T47D (cell line): ENCODE data around the gene AVEN.
"Not testable (repeated sequence)": the region's sequence is repeated elsewhere in the genome, so short reads cannot be mapped to it uniquely, and the experiment has no call there.

Source experiments
- DNase-seq, 2 experiments: peaks; one replicate each; pipeline versions ENCODE4 v3.0.0 to v3.0.0-alpha.2; 2011 to 2012; ENCODE audit warnings: low read depth in 1 of 2, low spot score in 1 of 2
- JUND ChIP-seq: IDR thresholded peaks from 2 replicates; pipeline ENCODE4 v1.6.1; 2012; ENCODE audit warnings: low read depth
- in situ Hi-C: cut with HindIII; loops from 2 replicates; pipeline ENCODE4 v1.10.0; 2016; ENCODE audit warnings: low sequenced_read_pairs, low pct_unique_long_range_greater_than_20kb

Gene AVEN

DNA sequence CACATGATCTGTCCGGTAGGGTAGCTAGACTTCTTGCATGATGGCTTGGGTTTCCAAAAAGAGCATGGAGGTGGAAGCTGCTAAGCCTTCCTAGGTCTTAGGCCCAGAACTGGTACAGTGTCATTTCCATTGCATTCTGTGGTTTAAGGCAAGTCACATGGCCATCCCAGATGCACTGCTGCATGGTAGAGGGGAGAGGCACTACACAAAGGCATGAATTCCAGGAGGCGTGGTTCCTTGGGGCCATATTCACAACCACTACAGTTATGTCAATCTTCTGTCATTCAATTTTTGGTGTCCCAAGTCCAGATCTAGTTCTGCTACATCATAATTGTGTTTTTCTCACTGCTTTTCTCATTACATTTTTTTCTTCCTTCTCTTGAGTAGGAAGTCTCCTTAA lies 192.9 kb downstream of the AVEN start:
- in situ Hi-C loops: no loop called here
- no peak for TF ChIP-seq JUND

DNA sequence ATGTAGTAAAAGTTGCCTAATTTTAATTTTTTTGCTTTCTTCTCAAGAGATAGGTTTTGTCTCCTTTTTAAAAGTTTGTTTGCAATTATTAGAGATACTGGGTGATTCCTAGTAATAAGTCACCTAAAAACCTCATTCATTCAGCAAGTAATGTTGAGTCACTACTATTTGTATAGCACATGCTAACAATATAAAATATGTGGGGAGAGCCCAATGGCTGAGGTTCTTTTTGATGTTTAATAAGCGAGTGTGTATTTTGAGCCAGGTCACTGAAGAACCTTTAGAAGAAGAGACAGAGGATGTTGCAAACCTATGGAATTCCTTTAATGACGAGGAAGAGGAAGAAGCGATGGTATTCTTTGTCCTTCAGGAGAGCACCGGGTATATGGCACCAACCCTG lies 194.4 kb downstream of the AVEN start:
- no peak for DNase-seq
- no peak for TF ChIP-seq JUND
- in situ Hi-C loops: no loop called here

More for the DNA sequence above, 192.9 kb downstream of the AVEN start:
- DNase-seq: peak in 1 of 2 experiments; percentile 33

DNA sequence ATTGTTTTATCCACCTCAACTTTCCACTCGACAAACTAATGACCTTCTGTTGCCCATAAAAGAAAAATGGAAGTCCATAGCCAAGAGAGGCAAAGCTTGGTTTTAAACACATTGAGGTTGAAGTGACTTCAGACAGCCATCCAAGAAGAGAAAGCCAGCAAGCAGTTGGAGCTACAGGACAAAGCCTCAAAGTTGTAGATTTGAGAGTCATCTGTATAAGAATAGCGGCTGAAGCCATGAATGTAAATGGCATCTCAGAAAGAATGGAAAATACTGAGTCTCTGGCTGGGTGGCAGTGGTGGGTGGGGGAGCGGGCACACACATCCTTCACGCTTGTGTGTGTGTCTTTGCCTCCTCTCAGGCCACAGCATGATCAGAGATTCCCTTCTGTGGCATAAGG lies 194.8 kb downstream of the AVEN start:
- in situ Hi-C loops: no loop called here
- TF ChIP-seq JUND: no peak
- DNase-seq: no peak

DNA sequence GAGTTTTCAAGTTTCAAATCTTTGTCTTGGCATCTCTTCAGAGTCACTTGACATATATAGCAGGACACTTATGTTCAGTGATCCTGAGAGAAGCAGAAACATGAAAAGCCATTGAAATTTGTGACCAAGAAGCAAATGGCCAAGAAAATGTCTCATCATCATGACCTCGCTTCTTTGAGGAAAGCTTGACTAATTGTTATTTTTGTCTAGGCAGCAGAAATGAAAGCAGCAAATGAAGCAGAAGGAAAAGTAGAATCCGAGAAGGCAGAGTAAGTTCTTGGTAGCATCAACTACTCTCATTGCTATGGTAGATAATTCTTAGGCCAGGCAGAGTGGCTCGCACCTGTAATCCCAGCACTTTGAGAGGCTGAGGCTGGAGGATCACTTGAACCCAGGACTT lies 198.4 kb downstream of the AVEN start:
- in situ Hi-C loops: no loop called here
- TF ChIP-seq JUND: no peak
- no peak for DNase-seq

DNA sequence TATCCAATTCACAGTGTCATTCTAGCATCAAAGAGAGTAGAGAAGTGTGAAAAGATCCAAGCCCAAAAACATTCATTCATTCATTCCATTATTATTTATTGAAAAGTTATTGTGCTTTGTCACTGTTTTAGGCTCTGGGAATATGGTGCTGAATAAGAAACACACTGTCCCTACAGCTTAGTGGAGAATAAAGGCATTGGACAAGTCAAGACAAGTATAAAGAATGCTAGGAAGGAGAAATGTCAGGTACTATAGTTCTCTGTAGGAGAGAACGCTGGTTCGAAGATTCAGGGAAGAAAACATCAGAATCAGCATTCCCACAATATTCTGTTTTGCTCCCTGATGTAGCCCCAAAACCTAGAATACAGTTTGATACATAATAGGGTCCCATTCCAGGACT lies 199.5 kb downstream of the AVEN start:
- in situ Hi-C loops: no loop called here
- DNase-seq: no peak
- TF ChIP-seq JUND: no peak

DNA sequence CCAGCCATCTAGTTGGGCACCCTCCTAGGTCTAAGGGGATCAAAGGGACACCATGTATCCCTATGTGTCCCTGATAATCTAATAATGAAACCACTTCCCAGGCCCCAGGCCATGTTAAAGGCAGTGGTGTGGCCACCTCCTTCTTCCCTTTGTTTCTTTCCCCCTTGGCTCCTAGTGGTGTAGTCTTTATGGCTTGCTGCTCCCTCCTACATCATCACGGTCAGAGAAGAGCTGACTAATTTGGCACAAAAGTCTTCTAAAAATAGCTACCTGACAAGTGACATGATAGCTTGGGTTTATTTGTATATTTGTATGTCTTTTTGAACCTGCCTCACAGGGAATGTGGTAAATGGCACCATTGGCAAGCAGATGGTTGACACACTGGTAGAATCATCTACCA lies 201.7 kb downstream of the AVEN start:
- in situ Hi-C loops: no loop called here
- TF ChIP-seq JUND: no peak
- DNase-seq: no peak

DNA sequence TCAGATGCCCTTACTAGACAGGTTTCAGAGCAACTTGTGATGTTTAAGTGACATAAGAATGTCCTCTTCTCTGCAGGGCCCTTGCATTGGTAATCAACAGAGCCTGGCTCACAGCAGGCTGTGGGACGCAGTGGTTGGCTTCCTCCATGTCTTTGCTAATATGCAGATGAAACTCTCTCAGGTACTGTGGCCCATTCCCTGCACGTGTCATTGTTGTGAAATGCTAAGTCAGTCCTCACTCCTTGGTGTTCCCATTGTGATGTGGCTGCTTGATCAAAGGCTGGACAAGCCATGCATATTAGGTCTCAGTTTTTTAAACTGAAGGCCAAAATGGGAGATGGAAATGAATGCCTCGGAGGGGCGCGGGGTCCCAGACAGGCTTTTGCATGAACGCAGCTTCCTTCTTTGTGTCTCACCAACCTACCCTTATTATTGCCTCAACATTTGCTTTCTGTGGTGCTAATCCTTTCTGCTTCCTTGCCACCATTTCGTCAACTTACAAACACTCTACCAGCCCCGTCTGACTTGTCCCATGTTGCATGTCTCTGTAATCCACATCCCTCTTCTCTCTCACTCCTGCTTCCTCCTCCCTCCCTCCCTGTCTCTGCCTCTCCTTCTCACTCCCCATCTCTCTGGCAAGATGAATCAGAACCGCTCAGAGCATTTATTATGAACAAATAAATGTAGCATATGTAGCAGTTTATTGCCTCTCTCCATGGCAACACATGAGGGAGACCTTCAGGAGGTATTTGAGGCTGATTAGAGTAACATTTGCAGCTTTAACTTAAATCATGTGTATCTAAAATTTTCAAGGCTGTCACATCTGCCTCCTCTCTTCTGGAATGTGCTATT lies 203.9 kb downstream of the AVEN start:
- DNase-seq: no peak
- TF ChIP-seq JUND: no peak
- in situ Hi-C loops: no loop called here

DNA sequence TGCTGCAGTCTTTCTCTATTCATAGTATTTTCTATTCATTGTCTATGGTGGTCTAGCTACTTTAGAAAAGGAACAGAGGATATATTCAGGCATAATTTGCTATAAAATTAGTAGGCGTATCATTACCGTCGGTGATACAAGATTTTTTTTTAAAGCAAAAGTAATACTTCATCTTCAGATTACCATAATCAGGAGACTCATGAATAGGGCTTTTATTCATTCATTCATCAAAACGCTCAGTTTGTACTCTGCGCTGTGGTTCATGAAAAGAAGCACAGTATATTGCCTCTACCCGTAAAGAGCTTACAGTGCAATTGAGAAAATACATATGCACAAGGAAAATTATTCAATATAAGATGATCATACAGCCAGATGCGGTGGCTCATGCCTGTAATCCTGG lies 207.4 kb downstream of the AVEN start:
- no peak for TF ChIP-seq JUND
- no peak for DNase-seq
- in situ Hi-C loops: no loop called here

DNA sequence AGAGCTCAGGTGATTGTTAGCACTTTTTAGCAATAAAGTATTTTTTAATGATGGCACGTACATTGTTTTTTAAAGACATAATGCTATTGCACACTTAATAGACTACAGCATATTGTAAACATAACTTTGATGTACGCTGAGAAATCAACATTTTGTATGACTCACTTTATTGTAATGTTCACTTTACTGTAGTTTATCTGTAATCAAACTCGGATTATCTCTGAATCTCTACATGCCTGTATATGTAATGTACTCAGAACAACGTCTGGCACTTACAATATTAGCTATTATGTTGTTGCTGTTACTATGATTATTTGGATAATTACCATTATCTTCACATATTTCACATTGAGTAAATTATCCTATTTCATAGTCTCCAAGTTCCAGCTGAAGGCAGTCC lies 208.7 kb downstream of the AVEN start:
- no peak for TF ChIP-seq JUND
- in situ Hi-C loops: no loop called here
- no peak for DNase-seq

DNA sequence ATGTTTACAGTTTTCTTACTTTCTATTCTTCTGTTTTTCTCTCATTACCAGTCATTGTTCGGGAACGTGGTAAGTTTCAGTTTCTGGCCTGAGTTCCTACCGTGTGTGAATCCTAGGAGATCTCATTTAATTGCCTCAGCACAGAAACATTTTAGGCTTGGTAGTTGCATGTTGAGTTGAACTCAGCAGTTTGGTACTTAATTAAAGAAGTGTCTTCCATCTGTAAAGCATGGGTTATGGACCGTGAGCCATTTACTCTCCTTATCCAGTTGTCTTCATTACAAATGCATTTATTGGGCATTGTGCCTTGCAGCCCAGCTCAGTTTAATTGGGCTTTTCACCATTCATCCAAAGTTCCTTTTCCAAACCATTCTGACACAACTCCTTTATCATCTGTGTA lies 212.8 kb downstream of the AVEN start:
- no peak for TF ChIP-seq JUND
- no peak for DNase-seq
- in situ Hi-C loops: no loop called here

DNA sequence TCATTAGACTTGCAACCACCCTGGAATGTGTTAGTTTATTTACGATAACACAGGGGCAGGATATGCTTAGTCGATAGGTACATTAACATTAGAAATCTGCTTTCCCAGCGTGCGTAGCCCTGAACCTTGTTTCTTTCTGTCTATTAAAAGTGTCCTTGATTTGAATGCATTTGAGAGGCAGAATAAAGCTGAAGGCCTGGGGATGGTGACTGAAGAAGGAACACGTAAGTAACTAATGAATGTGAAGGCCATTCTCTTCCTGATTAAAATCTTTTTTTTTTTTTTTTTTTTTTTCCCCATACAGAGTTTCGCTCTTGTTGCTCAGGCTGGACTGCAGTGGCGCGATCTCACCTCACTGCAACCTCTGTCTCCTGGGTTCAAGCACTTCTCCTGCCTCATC lies 213.6 kb downstream of the AVEN start:
- in situ Hi-C loops: no loop called here
- no peak for TF ChIP-seq JUND
- no peak for DNase-seq

DNA sequence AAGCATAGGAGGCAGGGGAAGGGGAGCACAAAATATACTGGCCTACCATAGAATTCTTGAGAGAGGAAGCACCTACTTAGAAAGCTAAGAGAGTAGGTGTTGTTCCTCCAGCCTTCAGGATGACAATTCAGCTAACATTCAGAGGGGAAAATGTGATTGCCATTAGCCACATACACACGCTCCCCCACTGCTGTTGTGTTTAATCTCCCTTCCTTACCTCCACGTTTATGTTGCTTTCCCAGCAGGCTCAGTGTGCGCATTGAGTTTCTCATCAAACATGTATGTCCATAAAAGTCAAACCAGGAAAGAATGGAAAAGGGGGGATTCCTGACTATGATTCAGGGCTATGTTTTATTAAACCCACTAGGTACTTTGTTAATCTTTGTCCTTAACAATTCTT lies 215.9 kb downstream of the AVEN start:
- TF ChIP-seq JUND: no peak
- in situ Hi-C loops: no loop called here
- DNase-seq: no peak

DNA sequence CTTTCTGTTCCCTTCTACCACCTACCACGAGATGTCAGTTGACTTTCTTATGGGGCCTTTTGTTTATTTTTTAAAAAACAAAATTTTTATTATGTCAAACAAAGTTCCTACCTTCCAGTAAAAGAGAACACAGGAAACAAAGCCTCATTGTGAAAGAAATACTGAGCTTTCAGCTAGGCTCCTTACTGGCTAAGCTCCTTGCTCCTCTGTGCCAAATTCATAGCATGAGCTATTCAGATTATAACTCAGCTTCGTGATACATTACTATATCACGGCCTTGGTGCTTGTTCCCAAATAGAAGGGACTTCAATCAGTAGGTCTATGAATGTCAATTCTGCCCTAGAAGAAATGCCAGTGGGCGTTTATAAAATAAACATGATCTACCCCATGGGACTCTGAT lies 216.5 kb downstream of the AVEN start:
- in situ Hi-C loops: no loop called here
- no peak for DNase-seq
- no peak for TF ChIP-seq JUND

DNA sequence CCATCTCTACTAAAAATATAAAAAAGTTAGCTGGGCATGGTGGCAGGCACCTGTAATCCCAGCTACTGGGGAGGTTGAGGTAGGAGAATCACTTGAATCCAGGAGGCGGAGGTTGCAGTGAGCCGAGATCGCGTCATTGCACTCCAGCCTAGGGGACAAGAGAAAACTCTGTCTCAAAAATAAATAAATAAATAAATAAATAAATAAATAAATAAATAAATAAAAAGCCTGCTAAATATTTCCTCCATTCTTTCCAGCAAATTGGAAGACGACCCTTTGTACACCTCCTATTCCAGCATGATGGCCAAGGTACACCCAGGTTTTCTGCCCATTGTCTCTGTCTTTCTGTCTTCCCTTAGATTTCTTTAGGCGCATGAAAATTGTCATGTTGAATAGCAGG lies 219.5 kb downstream of the AVEN start:
- in situ Hi-C loops, DNase-seq: not testable (repeated sequence)
